Lung (tissue), 12 donors: Measurements from ENCODE around the gene CDH10. TPM values are rescaled to one million over a fixed set of nuclear protein-coding genes. Genes with fewer than 3 reads are reported as not detected.

Experiments used
- ATAC-seq: fragments of 200-7000 bp; cut with Tn5 transposase; one replicate; pipeline ENCODE4 v1.9.1; 2020; ENCODE audit warnings: moderate number of reproducible peaks; ENCODE audit not compliant: insufficient read depth, low FRiP score
- DNase-seq, 3 donors: peaks; one replicate each; pipeline ENCODE4 v3.0.0-alpha.2; 2013 to 2017
- H3K27ac ChIP-seq, 2 donors: one replicate each; pipeline ENCODE4 v1.5.1; 2013; ENCODE audit warnings: mild to moderate bottlenecking in 2 of 2, moderate library complexity in 2 of 2, control low read depth in 1 of 2, inconsistent platforms in 1 of 2, low read depth in 1 of 2, low read length in 1 of 2
- H3K27me3 ChIP-seq, 3 donors: one replicate each; pipeline ENCODE4 v1.5.1; 2013; ENCODE audit warnings: low read length in 2 of 3; ENCODE audit not compliant: control insufficient read depth in 3 of 3, insufficient read depth in 3 of 3
- H3K36me3 ChIP-seq, 4 donors: one replicate each; pipeline ENCODE4 v1.5.1; 2013; ENCODE audit warnings: low read length in 4 of 4, mild to moderate bottlenecking in 1 of 4, moderate library complexity in 1 of 4; ENCODE audit not compliant: control insufficient read depth in 4 of 4, insufficient read depth in 4 of 4
- H3K4me1 ChIP-seq, 5 donors: one replicate each; pipeline ENCODE4 v1.5.1; 2013; ENCODE audit warnings: low read length in 5 of 5, mild to moderate bottlenecking in 2 of 5, moderate library complexity in 1 of 5; ENCODE audit not compliant: control insufficient read depth in 5 of 5, insufficient read depth in 5 of 5
- H3K4me3 ChIP-seq: one replicate; pipeline ENCODE4 v1.5.1; 2013; ENCODE audit warnings: mild to moderate bottlenecking, control low read depth, moderate library complexity
- H3K9ac ChIP-seq, 2 donors: one replicate each; pipeline ENCODE4 v1.5.1; 2013; ENCODE audit warnings: low read length in 2 of 2, control low read depth in 1 of 2; ENCODE audit not compliant: insufficient read depth in 1 of 2
- H3K9me3 ChIP-seq, 4 donors: one replicate each; pipeline ENCODE4 v1.5.1; 2013; ENCODE audit warnings: low read length in 3 of 4, mild to moderate bottlenecking in 1 of 4, moderate library complexity in 1 of 4; ENCODE audit not compliant: control insufficient read depth in 4 of 4, insufficient read depth in 3 of 4
- CTCF ChIP-seq: IDR thresholded peaks from 2 replicates; pipeline ENCODE4 v1.5.1; 2012; ENCODE audit warnings: mild to moderate bottlenecking; ENCODE audit errors: control extremely low read depth, extremely low read depth
- WGBS, 2 donors: extraction: QIAGEN DNeasy Blood & Tissue Kit; methylation state at CpG; one replicate each; pipeline ENCODE4 v1.1.7; 2013; 5-methylcytosine and 5-hydroxymethylcytosine counted together
- polyA plus RNA-seq, 2 donors: library from polyadenylated mRNA; stranded (reverse); fragments of 200-250 nt; gene quantifications; one replicate each; pipeline ENCODE4 v1.2.1, GENCODE V29; 2013
- total RNA-seq, 2 donors: library from RNA; depleted of rRNA in 1 of 2; stranded (reverse); fragments of >200 nt in 1 of 2; gene quantifications; one replicate each; pipeline ENCODE4 v1.2.1, GENCODE V29; 2014 to 2021
- donor health status: control.
- donor health status: control.
- donor health status: Bipolar disorder and iron deficiency.
- donor health status: healthy.
- donor health status: DM: yes; HTN: yes; CAD: no.

CDH10 gene
- total and polyA plus RNA-seq, 4 donors, result 0.16 to 1.8 (median 0.25) TPM

DNA sequence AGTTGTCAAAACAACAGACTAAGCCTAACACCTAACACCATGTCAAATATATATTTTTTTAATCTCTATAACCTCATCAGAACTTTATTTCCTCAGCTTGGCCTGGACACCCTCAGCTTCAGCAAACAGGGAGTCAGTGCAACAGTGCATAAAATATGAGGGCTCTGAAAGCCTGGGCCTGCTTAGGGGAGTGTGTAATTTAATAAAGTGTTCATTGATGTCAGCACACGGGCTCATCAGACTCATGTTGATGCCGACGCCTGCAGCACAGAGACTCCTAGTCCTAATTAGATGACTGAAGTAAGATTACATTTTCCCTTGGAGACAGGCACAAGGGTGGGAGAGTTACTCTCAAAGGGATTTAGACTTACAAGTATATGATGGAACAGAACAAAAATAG, 37.8 kb downstream of the CDH10 start:
- TF ChIP-seq CTCF, result no peak
- Histone ChIP-seq H3K36me3 (no peaks in the 10 kb centered on the region), H3K27me3 (no peaks in the 10 kb centered on the region), H3K4me1 (peaks cover 0 to 11% (median 0%) of the 10 kb centered on the region in 5 donors), H3K9me3 (peaks cover 0 to 4% (median 0%) of the 10 kb centered on the region in 4 donors), H3K4me3 (no peak overlapping the region), H3K27ac (no peak overlapping the region), H3K9ac (no peak overlapping the region)
- ATAC-seq (no peak), DNase-seq (peak; percentile 13 to 52 (median 43))
- 71 to 73% methylated on average over 3 of the region's 3 CpGs for WGBS, 2 donors

- no peak overlapping the region for H3K9ac ChIP-seq
- peak in 2 of 3 donors; percentile 18 to 19 for DNase-seq
- H3K9me3 ChIP-seq, result no peaks in the 10 kb centered on the region
- no peaks in the 10 kb centered on the region for H3K27me3 ChIP-seq
- no peak for TF ChIP-seq CTCF
- no peaks in the 10 kb centered on the region for H3K36me3 ChIP-seq
- 48 to 66% methylated on average over 2 of the region's 2 CpGs for WGBS, 2 donors
- H3K27ac ChIP-seq, result no peak overlapping the region
- H3K4me1 ChIP-seq, result peaks cover 0 to 11% (median 0%) of the 10 kb centered on the region in 5 donors
- no peak for ATAC-seq
- H3K4me3 ChIP-seq, result no peak overlapping the region
Measured at GRCh38 chr5:24602188-24602587, 42.6 kb downstream of the CDH10 start.

DNA sequence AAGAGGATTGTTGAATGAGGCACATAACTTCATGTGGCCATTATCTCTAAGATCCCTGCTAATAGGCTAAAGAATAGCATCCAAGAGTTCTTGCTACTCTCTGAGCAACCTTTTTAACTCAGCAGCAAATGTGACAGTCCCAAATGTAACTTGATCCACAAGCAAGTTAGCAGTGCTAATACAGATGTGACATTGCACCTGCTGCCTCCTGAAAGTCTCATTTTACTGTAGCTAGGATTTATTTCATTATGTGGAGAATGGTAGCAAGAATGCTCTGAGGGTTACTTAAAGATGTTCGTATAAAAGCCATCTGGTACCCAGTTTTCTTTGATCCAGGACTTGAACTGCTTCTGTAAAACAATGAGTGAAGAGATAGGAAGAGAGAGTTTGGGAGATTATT, 45.8 kb downstream of the CDH10 start:
- Histone ChIP-seq H3K36me3 (no peaks in the 10 kb centered on the region), H3K9me3 (no peaks in the 10 kb centered on the region), H3K27ac (no peak overlapping the region), H3K4me3 (no peak overlapping the region), H3K27me3 (no peaks in the 10 kb centered on the region), H3K4me1 (peaks cover 0 to 11% (median 0%) of the 10 kb centered on the region in 5 donors), H3K9ac (no peak overlapping the region)
- ATAC-seq (no peak), DNase-seq (no peak)
- WGBS, 2 donors, result 53 to 75% methylated on average over 1 of the region's 1 CpG
- no peak for TF ChIP-seq CTCF

DNA sequence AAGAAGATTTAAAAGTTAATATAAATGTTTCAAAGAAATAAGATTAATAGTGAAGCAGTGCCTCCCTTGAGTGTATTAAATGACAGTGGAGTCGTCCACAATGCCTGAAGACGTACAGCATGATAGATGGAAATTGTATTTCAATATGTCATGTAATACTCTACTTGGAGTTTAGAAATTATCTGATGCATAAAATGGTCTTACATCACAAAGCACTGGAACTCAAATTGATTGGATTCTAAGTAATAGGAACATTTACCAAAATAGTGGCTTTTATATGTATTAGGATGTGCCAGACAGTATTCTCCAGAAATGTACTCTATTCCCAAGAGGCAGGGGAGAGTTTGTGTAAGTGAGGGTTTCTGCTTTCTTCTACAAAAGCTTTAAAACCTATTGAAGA, 49.4 kb downstream of the CDH10 start:
- H3K9me3 ChIP-seq, result no peaks in the 10 kb centered on the region
- no peaks in the 10 kb centered on the region for H3K4me1 ChIP-seq
- TF ChIP-seq CTCF, result no peak
- H3K4me3 ChIP-seq, result no peak overlapping the region
- 77 to 79% methylated on average over 2 of the region's 2 CpGs for WGBS, 2 donors
- no peaks in the 10 kb centered on the region for H3K27me3 ChIP-seq
- ATAC-seq (no peak), DNase-seq (no peak)
- H3K27ac ChIP-seq, result no peak overlapping the region
- no peak overlapping the region for H3K9ac ChIP-seq
- no peaks in the 10 kb centered on the region for H3K36me3 ChIP-seq
